GM12891 (cell line): Measurements from ENCODE around the gene ADGRV1.

Experiments used
- DNase-seq: peaks from one replicate; pipeline ENCODE4 v3.0.0; 2011; ENCODE audit warnings: low spot score; ENCODE audit not compliant: insufficient read length
- FAIRE-seq: peaks from 2 replicates; lab custom pipeline; 2011; peaks lifted over from hg19 to GRCh38; lab: Jason Lieb, UNC
- PAX5 ChIP-seq: IDR thresholded peaks from 2 replicates; pipeline ENCODE4 v1.6.1; 2011; ENCODE audit warnings: low read length, moderate library complexity, mild to moderate bottlenecking; ENCODE audit not compliant: insufficient read depth, severe bottlenecking
- POLR2A ChIP-seq: IDR thresholded peaks from 2 replicates; pipeline ENCODE4 v1.6.1; 2011; ENCODE audit warnings: low read depth, low read length, control low read depth
- POLR2AphosphoS5 ChIP-seq: IDR thresholded peaks from 2 replicates; pipeline ENCODE4 v1.6.1; 2011; ENCODE audit warnings: low read depth, low read length, control low read depth
- POU2F2 ChIP-seq: IDR thresholded peaks from 2 replicates; pipeline ENCODE4 v1.6.1; 2011; ENCODE audit warnings: low read depth, mild to moderate bottlenecking, control low read depth, low read length, moderate library complexity
- SPI1 ChIP-seq: IDR thresholded peaks from 2 replicates; pipeline ENCODE4 v1.6.1; 2011; ENCODE audit warnings: low read depth, low read length, control low read depth
- TAF1 ChIP-seq: IDR thresholded peaks from 2 replicates; pipeline ENCODE4 v1.6.1; 2011; ENCODE audit warnings: low read depth, low read length, control low read depth

The ADGRV1 gene

GRCh38 chr5:90550963-90551362, 7.6 kb upstream of the ADGRV1 start:
- DNase-seq (no peak), FAIRE-seq (peak; percentile 52)
- TF ChIP-seq POLR2AphosphoS5 (no peak), POU2F2 (no peak), POLR2A (no peak), PAX5 (no peak), TAF1 (no peak)

GRCh38 chr5:90551376-90551775, 7.2 kb upstream of the ADGRV1 start:
- FAIRE-seq (no peak), DNase-seq (no peak)
- TF ChIP-seq POU2F2 (no peak), POLR2A (no peak), TAF1 (no peak), PAX5 (no peak), SPI1 (peak; percentile 83), POLR2AphosphoS5 (no peak)

- DNase-seq (no peak), FAIRE-seq (no peak)
- TF ChIP-seq TAF1 (no peak), POLR2AphosphoS5 (no peak), SPI1 (no peak), POU2F2 (no peak), POLR2A (no peak), PAX5 (no peak)
These were observed 4.9 kb upstream of the ADGRV1 start for GRCh38 chr5:90553711-90554110.

- DNase-seq: no peak
- TF ChIP-seq SPI1: peak; percentile 39; the same call in 1 of the 2 replicates
- TF ChIP-seq POLR2A: no peak
- TF ChIP-seq TAF1: no peak
- no peak for FAIRE-seq
These were observed 4.1 kb upstream of the ADGRV1 start for GRCh38 chr5:90554358-90555006.

GRCh38 chr5:90555666-90556065, 2.9 kb upstream of the ADGRV1 start:
- FAIRE-seq: no peak
- no peak for DNase-seq
- no peak for TF ChIP-seq POU2F2
- TF ChIP-seq TAF1: no peak
- TF ChIP-seq PAX5: no peak
- TF ChIP-seq SPI1: no peak
- TF ChIP-seq POLR2AphosphoS5: no peak

GRCh38 chr5:90557391-90557790, 1.2 kb upstream of the ADGRV1 start:
- TF ChIP-seq PAX5 (no peak), POU2F2 (no peak), POLR2A (no peak), POLR2AphosphoS5 (no peak), TAF1 (no peak), SPI1 (no peak)
- FAIRE-seq: peak; percentile 5
- DNase-seq: no peak

- no peak for FAIRE-seq
These were observed 726 bp upstream of the ADGRV1 start for GRCh38 chr5:90557871-90558270.

GRCh38 chr5:90560771-90561170, 2.2 kb downstream of the ADGRV1 start:
- DNase-seq (no peak), FAIRE-seq (no peak)
- TF ChIP-seq POU2F2: no peak

More at GRCh38 chr5:90557871-90558270, 726 bp upstream of the ADGRV1 start:
- TF ChIP-seq TAF1: no peak
- TF ChIP-seq POLR2AphosphoS5: no peak
- TF ChIP-seq PAX5: no peak
- no peak for TF ChIP-seq POLR2A
- no peak for TF ChIP-seq SPI1
- no peak for TF ChIP-seq POU2F2
- DNase-seq: no peak

- DNase-seq (no peak), FAIRE-seq (no peak)
- no peak for TF ChIP-seq PAX5
- no peak for TF ChIP-seq TAF1
- TF ChIP-seq SPI1: no peak
- TF ChIP-seq POLR2AphosphoS5: no peak
- no peak for TF ChIP-seq POU2F2
- no peak for TF ChIP-seq POLR2A
These were observed 3.2 kb downstream of the ADGRV1 start for GRCh38 chr5:90561766-90562165.

- no peak for TF ChIP-seq POLR2AphosphoS5
- no peak for TF ChIP-seq TAF1
- TF ChIP-seq POLR2A: no peak
- no peak for TF ChIP-seq POU2F2
- TF ChIP-seq SPI1: no peak
- TF ChIP-seq PAX5: no peak
- DNase-seq (no peak), FAIRE-seq (no peak)
These were observed 3.7 kb downstream of the ADGRV1 start for GRCh38 chr5:90562341-90562740.

GRCh38 chr5:90563108-90563507, 4.5 kb downstream of the ADGRV1 start:
- no peak for FAIRE-seq
- TF ChIP-seq POLR2AphosphoS5 (no peak), SPI1 (no peak), POU2F2 (no peak), POLR2A (no peak), PAX5 (no peak), TAF1 (no peak)
- no peak for DNase-seq
